Measurements from ENCODE around the gene MAP3K4.

MAP3K4 gene

GRCh38 chr6:161048641-161049040 lies 57.1 kb downstream of the MAP3K4 start:
- no peak for DNase-seq

- DNase-seq, result no peak
Measured at GRCh38 chr6:161050134-161050765, 58.7 kb downstream of the MAP3K4 start.

GRCh38 chr6:161053103-161053502 lies 61.5 kb downstream of the MAP3K4 start:
- no peak for DNase-seq

- no peak for DNase-seq
Measured at GRCh38 chr6:161054876-161055275, 63.3 kb downstream of the MAP3K4 start.

GRCh38 chr6:161056451-161056850 lies 64.9 kb downstream of the MAP3K4 start:
- DNase-seq, result no peak

GRCh38 chr6:161057103-161058091 lies 65.8 kb downstream of the MAP3K4 start:
- DNase-seq, result no peak

- DNase-seq, result no peak
Measured at GRCh38 chr6:161058741-161059140, 67.2 kb downstream of the MAP3K4 start.

- no peak for DNase-seq
Measured at GRCh38 chr6:161061576-161061975, 70.0 kb downstream of the MAP3K4 start.

GRCh38 chr6:161064915-161065314 lies 73.3 kb downstream of the MAP3K4 start:
- DNase-seq, result no peak

- no peak for DNase-seq
Measured at GRCh38 chr6:161066511-161066910, 74.9 kb downstream of the MAP3K4 start.

GRCh38 chr6:161067749-161068148 lies 76.2 kb downstream of the MAP3K4 start:
- DNase-seq, result no peak

GRCh38 chr6:161068321-161068741 lies 76.8 kb downstream of the MAP3K4 start:
- no peak for DNase-seq

- DNase-seq, result no peak
Measured at GRCh38 chr6:161073930-161074329, 82.4 kb downstream of the MAP3K4 start.

GRCh38 chr6:161074496-161075121 lies 83.0 kb downstream of the MAP3K4 start:
- no peak for DNase-seq

GRCh38 chr6:161076181-161076677 lies 84.7 kb downstream of the MAP3K4 start:
- no peak for DNase-seq

GRCh38 chr6:161079566-161080262 lies 88.1 kb downstream of the MAP3K4 start:
- DNase-seq, result peak; percentile 73 to 79

GRCh38 chr6:161080263-161080970 lies 88.8 kb downstream of the MAP3K4 start:
- DNase-seq, result peak in 1 of 2 experiments; percentile 26

- no peak for DNase-seq
Measured at GRCh38 chr6:161082215-161082614, 90.6 kb downstream of the MAP3K4 start.

GRCh38 chr6:161085246-161085645 lies 93.7 kb downstream of the MAP3K4 start:
- no peak for DNase-seq

- DNase-seq, result no peak
Measured at GRCh38 chr6:161088676-161089328, 97.2 kb downstream of the MAP3K4 start.

GRCh38 chr6:161091151-161091550 lies 99.6 kb downstream of the MAP3K4 start:
- DNase-seq, result no peak

All from activated CD4-positive, alpha-beta T cell treated with anti-CD3 and anti-CD28 coated beads, Interleukin-2, amount 50 U/mL, for 48 hours (primary cell).